Activated T-helper 1 cell treated with anti-CD3 and anti-CD28 coated beads, Interleukin-12 subunit alpha, Interleukin-12 subunit beta, Interleukin-2, Interleukin-4 antibody, amounts not matched to agents 30 ng/mL and 10 ng/mL and 1 ng/mL, durations not matched to agents 14 hours and 24 hours and 36 hours (primary cell): ENCODE results near the gene HSDL1. TPM values are rescaled to one million over a fixed set of nuclear protein-coding genes. Genes with fewer than 3 reads are reported as not detected.

Source experiments
- DNase-seq: peaks from one replicate; pipeline ENCODE4 v3.0.0; 2021; ENCODE audit warnings: low spot score
- H3K27ac Mint-ChIP-seq: one replicate; pipeline ENCODE4 v1.8.0; 2021; ENCODE audit warnings: mild to moderate bottlenecking, mixed read lengths
- H3K27me3 Mint-ChIP-seq: one replicate; pipeline ENCODE4 v1.8.0; 2022; ENCODE audit warnings: mild to moderate bottlenecking, moderate library complexity, mixed read lengths; ENCODE audit not compliant: insufficient read depth
- H3K36me3 Mint-ChIP-seq: one replicate; pipeline ENCODE4 v1.8.0; 2021; ENCODE audit warnings: low read depth, mixed read lengths
- H3K4me1 Mint-ChIP-seq: one replicate; pipeline ENCODE4 v1.8.0; 2021; ENCODE audit warnings: low read depth, mixed read lengths
- H3K4me3 Mint-ChIP-seq: one replicate; pipeline ENCODE4 v1.8.0; 2021; ENCODE audit warnings: mild to moderate bottlenecking, moderate library complexity, mixed read lengths
- H3K9me3 Mint-ChIP-seq: one replicate; pipeline ENCODE4 v1.8.0; 2021; ENCODE audit warnings: mixed read lengths
- intact Hi-C: fragments of 100-400 bp; cut with micrococcal nuclease; formaldehyde crosslinking; loops from one replicate; pipeline ENCODE4 v1.15.1; 2024
- total RNA-seq: library from RNA; stranded (reverse); gene quantifications from 2 replicates; pipeline ENCODE4 v1.2.3, GENCODE V29; 2022

Gene HSDL1
- total RNA-seq, 1 donor from 2014 or later: 23.1 TPM

- Mint-ChIP-seq H3K4me1 (no peaks in the 10 kb centered on the region), H3K27me3 (peaks cover 12% of the 10 kb centered on the region), H3K4me3 (no peak overlapping the region), H3K36me3 (no peaks in the 10 kb centered on the region), H3K9me3 (no peaks in the 10 kb centered on the region), H3K27ac (no peak overlapping the region)
- no peak for DNase-seq
- intact Hi-C loops: no loop called here
Observed at GRCh38 chr16:84166796-84167695, 22.1 kb upstream of the HSDL1 start.

- no peaks in the 10 kb centered on the region for H3K4me1 Mint-ChIP-seq
- no peak for DNase-seq
- peaks cover 12% of the 10 kb centered on the region for H3K27me3 Mint-ChIP-seq
- no peak overlapping the region for H3K27ac Mint-ChIP-seq
- no peaks in the 10 kb centered on the region for H3K9me3 Mint-ChIP-seq
- intact Hi-C loops: no loop called here
- H3K4me3 Mint-ChIP-seq: no peak overlapping the region
- H3K36me3 Mint-ChIP-seq: no peaks in the 10 kb centered on the region
Observed at GRCh38 chr16:84165746-84166145, 20.8 kb upstream of the HSDL1 start.

- no peak for DNase-seq
- peaks cover 34% of the 10 kb centered on the region for H3K27me3 Mint-ChIP-seq
- H3K4me3 Mint-ChIP-seq: no peak overlapping the region
Observed at GRCh38 chr16:84161801-84162200, 16.8 kb upstream of the HSDL1 start.

GRCh38 chr16:84161037-84161436, 16.1 kb upstream of the HSDL1 start:
- intact Hi-C loops: no loop called here
- peaks cover 36% of the 10 kb centered on the region for H3K27me3 Mint-ChIP-seq
- H3K27ac Mint-ChIP-seq: no peak overlapping the region
- no peak overlapping the region for H3K4me3 Mint-ChIP-seq
- H3K4me1 Mint-ChIP-seq: no peaks in the 10 kb centered on the region
- no peak for DNase-seq
- no peaks in the 10 kb centered on the region for H3K9me3 Mint-ChIP-seq
- H3K36me3 Mint-ChIP-seq: no peaks in the 10 kb centered on the region

More at GRCh38 chr16:84161801-84162200, 16.8 kb upstream of the HSDL1 start:
- Mint-ChIP-seq H3K36me3 (no peaks in the 10 kb centered on the region), H3K9me3 (no peaks in the 10 kb centered on the region), H3K27ac (no peak overlapping the region), H3K4me1 (no peaks in the 10 kb centered on the region)
- intact Hi-C loops: no loop called here

DNA sequence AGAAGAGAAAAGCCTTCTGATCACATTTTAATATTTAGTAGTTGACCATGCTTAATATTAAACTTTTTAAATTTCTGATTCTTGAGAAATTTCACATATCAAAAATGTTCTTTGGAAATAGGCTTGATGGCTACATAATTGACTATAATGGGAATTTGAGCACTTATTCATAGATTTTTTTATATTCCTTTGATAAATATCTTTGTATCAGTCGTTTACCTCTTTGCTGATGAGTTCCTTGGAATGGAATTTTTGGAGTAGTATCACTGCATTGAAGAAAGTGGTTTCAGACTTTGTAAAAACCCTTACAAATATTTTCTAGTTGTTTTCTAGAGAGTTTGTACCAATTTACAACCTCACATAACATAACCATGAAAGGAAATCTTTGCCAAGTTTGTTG, 14.8 kb upstream of the HSDL1 start:
- no peak for DNase-seq
- H3K4me1 Mint-ChIP-seq: no peaks in the 10 kb centered on the region
- H3K36me3 Mint-ChIP-seq: no peaks in the 10 kb centered on the region
- H3K4me3 Mint-ChIP-seq: no peak overlapping the region
- no peaks in the 10 kb centered on the region for H3K9me3 Mint-ChIP-seq
- H3K27ac Mint-ChIP-seq: no peak overlapping the region
- intact Hi-C loops: no loop called here
- peaks cover 32% of the 10 kb centered on the region for H3K27me3 Mint-ChIP-seq

DNA sequence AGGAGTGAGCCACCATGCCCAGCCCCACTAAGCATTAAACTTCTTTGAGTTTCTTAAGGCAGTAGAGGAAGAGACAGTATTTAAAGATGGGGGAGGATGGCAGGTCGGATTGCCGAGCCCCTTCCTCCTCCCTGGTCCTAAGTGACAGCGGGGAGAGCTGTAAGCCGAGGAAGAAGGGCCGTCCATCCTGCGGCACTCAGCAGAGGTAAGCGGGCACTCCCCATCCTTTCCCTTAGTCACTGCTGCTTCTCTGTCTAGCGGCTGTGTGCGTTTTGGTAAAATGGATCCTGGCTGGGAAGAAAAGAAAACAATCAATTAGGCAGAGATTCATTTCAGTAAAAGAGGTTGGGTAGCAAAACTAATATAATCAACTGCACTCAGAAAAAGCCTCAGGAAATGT, 14.0 kb upstream of the HSDL1 start:
- Mint-ChIP-seq H3K36me3 (no peaks in the 10 kb centered on the region), H3K27ac (no peak overlapping the region), H3K4me3 (no peak overlapping the region), H3K4me1 (no peaks in the 10 kb centered on the region), H3K27me3 (peaks cover 27% of the 10 kb centered on the region), H3K9me3 (no peaks in the 10 kb centered on the region)
- intact Hi-C loops: no loop called here
- DNase-seq: no peak

- H3K4me1 Mint-ChIP-seq: no peaks in the 10 kb centered on the region
- peaks cover 33% of the 10 kb centered on the region for H3K27me3 Mint-ChIP-seq
- no peak overlapping the region for H3K4me3 Mint-ChIP-seq
- no peaks in the 10 kb centered on the region for H3K9me3 Mint-ChIP-seq
- H3K27ac Mint-ChIP-seq: no peak overlapping the region
- DNase-seq: no peak
- intact Hi-C loops: no loop called here
- H3K36me3 Mint-ChIP-seq: no peaks in the 10 kb centered on the region
Observed at GRCh38 chr16:84156342-84156784, 11.4 kb upstream of the HSDL1 start.

DNA sequence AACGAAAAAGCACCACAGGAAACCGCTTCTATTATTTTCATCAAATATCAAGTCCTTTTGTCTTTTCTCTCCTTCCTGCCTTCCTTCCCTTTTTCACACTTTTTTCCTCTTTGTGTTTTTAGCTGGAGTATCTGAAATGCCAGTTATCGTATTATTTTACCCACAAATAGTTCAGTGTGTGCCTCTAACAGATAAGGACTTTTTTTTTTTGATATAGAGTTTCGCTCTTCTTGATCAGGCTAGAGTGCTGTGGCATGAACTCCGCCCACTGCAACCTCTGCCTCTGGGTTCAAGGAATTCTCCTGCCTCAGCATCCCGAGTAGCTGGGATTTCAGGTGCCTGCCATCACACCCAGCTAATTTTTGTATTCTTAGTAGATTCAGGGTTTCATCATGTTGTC, 10.8 kb upstream of the HSDL1 start:
- Mint-ChIP-seq H3K36me3 (no peaks in the 10 kb centered on the region), H3K4me1 (no peaks in the 10 kb centered on the region), H3K27me3 (peaks cover 37% of the 10 kb centered on the region), H3K9me3 (no peaks in the 10 kb centered on the region), H3K27ac (no peak overlapping the region), H3K4me3 (no peak overlapping the region)
- intact Hi-C loops: no loop called here
- DNase-seq: no peak

- intact Hi-C loops: no loop called here
- no peaks in the 10 kb centered on the region for H3K4me1 Mint-ChIP-seq
- H3K27me3 Mint-ChIP-seq: peaks cover 37% of the 10 kb centered on the region
- no peak for DNase-seq
- no peak overlapping the region for H3K27ac Mint-ChIP-seq
- H3K9me3 Mint-ChIP-seq: no peaks in the 10 kb centered on the region
- no peaks in the 10 kb centered on the region for H3K36me3 Mint-ChIP-seq
- no peak overlapping the region for H3K4me3 Mint-ChIP-seq
Observed at GRCh38 chr16:84155226-84155625, 10.2 kb upstream of the HSDL1 start.

GRCh38 chr16:84153660-84154214, 8.8 kb upstream of the HSDL1 start:
- Mint-ChIP-seq H3K27me3 (peaks cover 32% of the 10 kb centered on the region), H3K36me3 (no peaks in the 10 kb centered on the region), H3K4me1 (no peaks in the 10 kb centered on the region), H3K4me3 (no peak overlapping the region), H3K9me3 (no peaks in the 10 kb centered on the region), H3K27ac (no peak overlapping the region)
- DNase-seq: no peak
- intact Hi-C loops: no loop called here

DNA sequence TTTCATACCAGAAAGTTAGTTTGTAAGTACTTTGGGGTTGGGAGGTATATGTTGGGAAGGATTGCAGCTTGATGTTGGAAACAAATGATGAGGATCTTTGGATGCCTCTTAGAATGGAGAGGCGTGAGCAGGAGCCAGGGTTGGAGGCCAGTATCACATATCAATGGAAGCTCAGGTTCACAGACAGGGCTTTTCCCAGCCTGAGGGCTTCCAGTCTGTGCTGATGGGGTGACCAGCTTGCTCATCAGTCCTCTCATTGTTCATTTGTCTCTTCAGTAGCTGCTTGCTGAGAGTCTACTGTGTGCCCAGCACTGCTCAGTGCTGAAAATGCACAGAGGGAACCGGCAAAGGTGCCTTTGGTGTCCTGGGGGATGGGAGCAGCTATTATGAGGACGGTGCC, 5.9 kb upstream of the HSDL1 start:
- no peak overlapping the region for H3K4me3 Mint-ChIP-seq
- peaks cover 25% of the 10 kb centered on the region for H3K27me3 Mint-ChIP-seq
- no peak overlapping the region for H3K27ac Mint-ChIP-seq
- no peak for DNase-seq
- intact Hi-C loops: no loop called here
- no peaks in the 10 kb centered on the region for H3K4me1 Mint-ChIP-seq
- no peaks in the 10 kb centered on the region for H3K36me3 Mint-ChIP-seq
- no peaks in the 10 kb centered on the region for H3K9me3 Mint-ChIP-seq

GRCh38 chr16:84144209-84144858, 643 bp downstream of the HSDL1 start:
- Mint-ChIP-seq H3K27me3 (peaks cover 16% of the 10 kb centered on the region), H3K4me3 (peak overlapping the region; percentile 97), H3K36me3 (no peaks in the 10 kb centered on the region), H3K27ac (peak overlapping the region; percentile 86), H3K4me1 (peaks cover 7% of the 10 kb centered on the region), H3K9me3 (no peaks in the 10 kb centered on the region)
- intact Hi-C loops: loop anchor here (2.0 kb wide), 1 partner anchor 30 kb away; no protein-coding TSS in a partner anchor
- peak; percentile 40 for DNase-seq

- peak overlapping the region; percentile 97 for H3K4me3 Mint-ChIP-seq
- H3K4me1 Mint-ChIP-seq: peaks cover 12% of the 10 kb centered on the region
- H3K27me3 Mint-ChIP-seq: peaks cover 13% of the 10 kb centered on the region
- DNase-seq: no peak
- no peaks in the 10 kb centered on the region for H3K9me3 Mint-ChIP-seq
- peaks cover 1% of the 10 kb centered on the region for H3K36me3 Mint-ChIP-seq
- peak overlapping the region; percentile 86 for H3K27ac Mint-ChIP-seq
- intact Hi-C loops: loop anchor here (2.0 kb wide), 1 partner anchor 31 kb away; no protein-coding TSS in a partner anchor
Observed at GRCh38 chr16:84143784-84144199, 1.2 kb downstream of the HSDL1 start.
